K562 (cell line): Measurements from ENCODE around the gene CCDC85A. TPM values are rescaled to one million over a fixed set of nuclear protein-coding genes. Genes with fewer than 3 reads are reported as not detected.

Experiments used
- ATAC-seq: fragments of 200-7000 bp; cut with Tn5 transposase; 3 replicates; pipeline ENCODE4 v1.9.1; 2020; ENCODE audit warnings: moderate library complexity
- BruUV-seq: library from RNA; stranded (reverse); fragments of 400-500 nt; replicated peaks from 2 replicates; lab custom pipeline; 2021; lab: Mats Ljungman, UMichigan
- CTCF ChIA-PET: fragments of 300-600 bp; formaldehyde crosslinking; extraction: SDS; loops from one replicate; lab custom pipeline; 2021; ENCODE audit warnings: low intra/inter-chr PET ratio; lab: Yijun Ruan, JAX
- POLR2A ChIA-PET: fragments of 300-600, 350-650 bp; sonication (Branson Sonifier 250); formaldehyde crosslinking; extraction: SDS; loops from one replicate; lab custom pipeline; 2021; ENCODE audit warnings: antibody characterized with exemption, inconsistent platforms; lab: Yijun Ruan, JAX
- DNase-seq, 4 experiments: peaks; one replicate each; pipeline versions ENCODE4 v3.0.0 to v3.0.0-alpha.2; 2011 to 2018; ENCODE audit warnings: low spot score in 3 of 4, mixed read lengths in 3 of 4; ENCODE audit errors: extremely low read depth in 1 of 4
- FAIRE-seq: peaks from 2 replicates; lab custom pipeline; 2011; peaks lifted over from hg19 to GRCh38; lab: Jason Lieb, UNC
- H2AFZ ChIP-seq: 2 replicates; pipeline ENCODE4 v1.6.0; 2011; ENCODE audit warnings: low read depth, low read length, control low read depth, inconsistent platforms
- H3K27ac ChIP-seq: fragments of 200-600 bp; 3 replicates; pipeline ENCODE4 v1.8.0; 2011; ENCODE audit warnings: low read depth, mild to moderate bottlenecking, control low read depth, inconsistent platforms, low read length, moderate library complexity, mixed read lengths; ENCODE audit errors: extremely low read depth
- H3K27me3 ChIP-seq, 2 experiments: fragments of 300-600 bp in 1 of 2; 2 replicates in 1 of 2; 3 replicates in 1 of 2; pipeline versions ENCODE4 v1.6.0 to v1.8.0; 2011; ENCODE audit warnings: inconsistent platforms in 2 of 2, low read length in 2 of 2, mild to moderate bottlenecking in 1 of 2, mixed read lengths in 1 of 2, moderate library complexity in 1 of 2; ENCODE audit not compliant: control insufficient read depth in 2 of 2, insufficient read depth in 2 of 2
- H3K36me3 ChIP-seq: fragments of 300-600 bp; 3 replicates; pipeline ENCODE4 v1.8.0; 2011; ENCODE audit warnings: mild to moderate bottlenecking, low read length, inconsistent platforms; ENCODE audit not compliant: control insufficient read depth, insufficient read depth
- H3K4me1 ChIP-seq, 2 experiments: fragments of 200-600 bp in 1 of 2; replicated peaks in 1 of 2; 2 replicates in 1 of 2; 3 replicates in 1 of 2; pipeline versions ENCODE4 v1.5.1 to v1.8.0; 2011; ENCODE audit warnings: inconsistent platforms in 2 of 2, low read length in 2 of 2, mild to moderate bottlenecking in 1 of 2, mixed read lengths in 1 of 2, moderate library complexity in 1 of 2; ENCODE audit not compliant: control insufficient read depth in 2 of 2, insufficient read depth in 2 of 2
- H3K4me2 ChIP-seq: 2 replicates; pipeline ENCODE4 v1.6.1; 2011; ENCODE audit warnings: low read length, control low read depth, inconsistent platforms, mixed read lengths; ENCODE audit not compliant: insufficient read depth
- H3K4me3 ChIP-seq: fragments of 200-600 bp; sonication (generic), shearing (Covaris generic); 2 replicates; pipeline ENCODE4 v1.5.1; 2016; ENCODE audit warnings: control low read depth, inconsistent platforms
- H3K79me2 ChIP-seq: fragments of 200-600 bp; 3 replicates; pipeline ENCODE4 v1.8.0; 2011; ENCODE audit warnings: low read length, inconsistent platforms; ENCODE audit not compliant: control insufficient read depth, insufficient read depth
- H3K9ac ChIP-seq, 2 experiments: 2 replicates each; pipeline versions ENCODE4 v1.6.0 to v1.6.1; 2011; ENCODE audit warnings: low read depth in 2 of 2, low read length in 2 of 2, control low read depth in 1 of 2, inconsistent platforms in 1 of 2, mild to moderate bottlenecking in 1 of 2, mixed read lengths in 1 of 2; ENCODE audit not compliant: insufficient read depth in 1 of 2
- H3K9me1 ChIP-seq: one replicate; pipeline ENCODE4 v1.6.0; 2011; ENCODE audit warnings: inconsistent platforms, mild to moderate bottlenecking, low read length, moderate library complexity; ENCODE audit not compliant: control insufficient read depth, insufficient read depth
- H3K9me3 ChIP-seq: replicated peaks from 2 replicates; pipeline ENCODE4 v1.5.1; 2011; ENCODE audit warnings: low read depth, low read length, inconsistent platforms; ENCODE audit not compliant: control insufficient read depth, insufficient read depth
- H4K20me1 ChIP-seq: replicated peaks from 2 replicates; pipeline ENCODE4 v1.6.1; 2011; ENCODE audit warnings: low read length, inconsistent platforms, mixed read lengths; ENCODE audit not compliant: control insufficient read depth, insufficient read depth
- CTCFL ChIP-seq: IDR thresholded peaks from 2 replicates; pipeline ENCODE4 v1.6.1; 2011; ENCODE audit warnings: borderline replicate concordance, low read depth, mild to moderate bottlenecking, moderate library complexity, low read length; ENCODE audit not compliant: insufficient read depth, poor library complexity, severe bottlenecking
- ETV6 ChIP-seq, 3 experiments: fragments of 150-350 bp in 1 of 3; sonication (generic) in 1 of 3; formaldehyde crosslinking in 1 of 3; IDR thresholded peaks; 2 replicates each; pipeline versions ENCODE4 v1.6.1 to v1.8.0; 2014 to 2022; ENCODE audit warnings: borderline replicate concordance in 2 of 3, low read depth in 2 of 3, antibody characterized with exemption in 1 of 3, low read length in 1 of 3, mild to moderate bottlenecking in 1 of 3, missing genetic modification reagents in 1 of 3
- HOMEZ ChIP-seq: fragments of 250-450 bp; sonication (Bioruptor Pico); IDR thresholded peaks from 2 replicates; pipeline ENCODE4 v1.4.0; 2020; ENCODE audit warnings: mild to moderate bottlenecking, moderate library complexity
- NEUROD1 ChIP-seq: fragments of 150-350 bp; IDR thresholded peaks from 2 replicates; pipeline ENCODE4 v1.6.1; 2014; ENCODE audit warnings: borderline replicate concordance, low read length, low read depth; ENCODE audit not compliant: partially characterized antibody
- PHF8 ChIP-seq: fragments of 200-600 bp; sonication (generic); IDR thresholded peaks from 2 replicates; pipeline ENCODE4 v1.6.1; 2012; ENCODE audit warnings: mixed run types, mild to moderate bottlenecking, inconsistent platforms, low read length, moderate library complexity, borderline replicate concordance
- RBFOX2 ChIP-seq: fragments of 200-400 bp; formaldehyde crosslinking; IDR thresholded peaks from 2 replicates; pipeline ENCODE4 v1.6.1; 2017; ENCODE audit warnings: low read depth, mild to moderate bottlenecking, low read length, moderate library complexity
- ZNF431 ChIP-seq: sonication (generic); formaldehyde crosslinking; IDR thresholded peaks from 2 replicates; pipeline ENCODE4 v1.8.0; 2022; ENCODE audit warnings: mild to moderate bottlenecking, missing genetic modification reagents
- ZNF449 ChIP-seq: fragments of 250-450 bp; sonication (Bioruptor Pico); IDR thresholded peaks from 2 replicates; pipeline ENCODE4 v1.8.0; 2022; ENCODE audit warnings: moderate library complexity, mild to moderate bottlenecking, inconsistent platforms
- WGBS: fragments of 100-300 bp; shearing (Covaris generic); methylation state at CpG from one replicate; pipeline ENCODE4 v1.1.6; 2016; ENCODE audit warnings: low coverage, mixed read lengths; ENCODE audit not compliant: insufficient coverage; ENCODE audit errors: missing lambda C conversion rate; 5-methylcytosine and 5-hydroxymethylcytosine counted together
- in situ Hi-C: fragments of 300-500 bp; cut with MboI; formaldehyde crosslinking; loops from 4 replicates; pipeline ENCODE4 v1.15.0; 2018; ENCODE audit warnings: inconsistent platforms, mixed read lengths
- intact Hi-C: fragments of 100-400 bp; cut with micrococcal nuclease; formaldehyde crosslinking; loops from 2 replicates; pipeline ENCODE4 v1.14.2; 2022
- polyA plus RNA-seq, 8 experiments: library from polyadenylated mRNA; depleted of rRNA in 4 of 8; stranded (reverse) in 5 of 8; unstranded in 3 of 8; fragments of >200 nt; fragmentation: Nextera tagmentation in 2 of 8; fragmentation: Illumina TruSeq in 1 of 8; extraction: Ambion mirVana in 2 of 8; extraction: Trizol in 1 of 8; gene quantifications; 2 replicates each; pipeline versions ENCODE4 v1.2.1 to v1.2.3, GENCODE V29; 2011 to 2014; ENCODE audit warnings: inconsistent platforms in 1 of 8, missing spikeins in 1 of 8
- total RNA-seq, 7 experiments: library from RNA; depleted of rRNA in 6 of 7; stranded (reverse); fragments of >200 nt in 6 of 7; fragmentation: Illumina TruSeq in 2 of 7; extraction: Trizol in 2 of 7; gene quantifications; 2 replicates each; pipeline versions ENCODE4 v1.2.1 to v1.2.3, GENCODE V29; 2011 to 2021; ENCODE audit warnings: low replicate concordance in 1 of 7

Gene CCDC85A
- total and polyA plus RNA-seq, 9 of the 15 experiments (the other 6 are each of a cell fraction or from before 2014, with no cell fraction given): 0.03 to 0.14 (median 0.10) TPM; not detected in 5

GRCh38 chr2:56316011-56316410 is 132.2 kb downstream of the CCDC85A start:
- H3K9me1 ChIP-seq: no peaks in the 10 kb centered on the region
- H3K4me3 ChIP-seq: no peak overlapping the region
- H3K27ac ChIP-seq: no peak overlapping the region
- DNase-seq (no peak), ATAC-seq (no peak), FAIRE-seq (no peak)
- H3K36me3 ChIP-seq: no peaks in the 10 kb centered on the region
- H3K79me2 ChIP-seq: no peaks in the 10 kb centered on the region
- BruUV-seq: no TSS peak
- intact Hi-C loops (no loop called here), in situ Hi-C loops (no loop called here)
- ChIA-PET POLR2A (no interaction called here), CTCF (no interaction called here)
- H2AFZ ChIP-seq: no peak overlapping the region
- no peaks in the 10 kb centered on the region for H4K20me1 ChIP-seq
- TF ChIP-seq CTCFL: no peak
- H3K4me1 ChIP-seq: no peaks in the 10 kb centered on the region
- H3K9ac ChIP-seq: no peak overlapping the region
- no peaks in the 10 kb centered on the region for H3K27me3 ChIP-seq
- 2% methylated on average over 3 of the region's 3 CpGs for WGBS
- no peaks in the 10 kb centered on the region for H3K9me3 ChIP-seq
- no peak overlapping the region for H3K4me2 ChIP-seq

- DNase-seq (no peak), FAIRE-seq (no peak), ATAC-seq (no peak)
- ChIA-PET POLR2A (no interaction called here), CTCF (no interaction called here)
- H4K20me1 ChIP-seq: no peaks in the 10 kb centered on the region
- H3K9ac ChIP-seq: no peak overlapping the region
- H2AFZ ChIP-seq: no peak overlapping the region
- no peak overlapping the region for H3K4me2 ChIP-seq
- H3K9me3 ChIP-seq: no peaks in the 10 kb centered on the region
- H3K4me1 ChIP-seq: no peaks in the 10 kb centered on the region
- H3K4me3 ChIP-seq: no peak overlapping the region
- H3K36me3 ChIP-seq: no peaks in the 10 kb centered on the region
- H3K27me3 ChIP-seq: no peaks in the 10 kb centered on the region
- H3K9me1 ChIP-seq: no peaks in the 10 kb centered on the region
- in situ Hi-C loops: no loop called here
- intact Hi-C loops: no loop called here
- BruUV-seq: no TSS peak
- 0% methylated on average over 4 of the region's 4 CpGs for WGBS
- no peak overlapping the region for H3K27ac ChIP-seq
- H3K79me2 ChIP-seq: no peaks in the 10 kb centered on the region
- TF ChIP-seq ETV6 (IDR thresholded peaks at IDR 0.05; ENCODE audit: borderline replicate concordance in 1 of 2, low read depth in 2 of 2, low read length in 1 of 2): no peak
- TF ChIP-seq ETV6 (CRISPR knock-in tag; IDR thresholded peaks at IDR 0.05; ENCODE audit: borderline replicate concordance): no peak
- no peak for TF ChIP-seq NEUROD1
- no peak for TF ChIP-seq HOMEZ (CRISPR knock-in tag)
- TF ChIP-seq RBFOX2: no peak
- no peak for TF ChIP-seq ZNF431
- TF ChIP-seq ZNF449: no peak
- TF ChIP-seq PHF8: no peak
These were observed 134.4 kb downstream of the CCDC85A start for GRCh38 chr2:56318147-56318546.
